ENCODE measurements around the gene KRTAP20-3.

KRTAP20-3 gene

DNA sequence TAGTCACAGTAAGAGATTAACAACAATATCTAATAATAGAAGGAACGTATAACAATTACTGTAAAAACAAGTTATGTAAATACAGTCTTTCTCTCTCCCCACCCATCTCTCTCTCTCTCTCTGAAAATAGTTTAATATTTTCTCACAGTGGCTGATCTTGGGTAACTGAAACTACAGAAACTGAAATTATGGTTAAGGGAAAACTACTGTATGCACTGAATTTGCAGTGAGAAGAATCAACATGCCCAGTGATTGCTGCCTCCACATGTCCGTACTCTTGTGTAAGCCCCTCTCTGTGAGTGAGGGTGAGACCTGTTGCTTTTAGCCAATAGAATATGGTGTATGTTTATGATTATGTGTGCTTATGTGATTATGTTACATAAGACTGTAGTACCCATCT, 30.5 kb upstream of the KRTAP20-3 start:
- Histone ChIP-seq H3K4me1 (ENCODE audit: control insufficient read depth, insufficient read depth, low read length) (no peaks in the 10 kb centered on the region), H3K9me3 (ENCODE audit: control insufficient read depth, insufficient read depth, low read depth, low read length) (no peaks in the 10 kb centered on the region), H3K36me3 (ENCODE audit: control insufficient read depth in 2 of 2, insufficient read depth in 1 of 2, low read length in 2 of 2) (no peaks in the 10 kb centered on the region), H3K27ac (ENCODE audit: extremely low read depth, low read depth, low read length) (no peak overlapping the region), H3K4me3 (ENCODE audit: low read depth, low read length) (no peak overlapping the region)
- TF ChIP-seq, protein P1, sequence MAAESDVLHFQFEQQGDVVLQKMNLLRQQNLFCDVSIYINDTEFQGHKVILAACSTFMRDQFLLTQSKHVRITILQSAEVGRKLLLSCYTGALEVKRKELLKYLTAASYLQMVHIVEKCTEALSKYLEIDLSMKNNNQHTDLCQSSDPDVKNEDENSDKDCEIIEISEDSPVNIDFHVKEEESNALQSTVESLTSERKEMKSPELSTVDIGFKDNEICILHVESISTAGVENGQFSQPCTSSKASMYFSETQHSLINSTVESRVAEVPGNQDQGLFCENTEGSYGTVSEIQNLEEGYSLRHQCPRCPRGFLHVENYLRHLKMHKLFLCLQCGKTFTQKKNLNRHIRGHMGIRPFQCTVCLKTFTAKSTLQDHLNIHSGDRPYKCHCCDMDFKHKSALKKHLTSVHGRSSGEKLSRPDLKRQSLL (tag by site-specific recombination; IDR thresholded peaks at IDR 0.05): no peak
- TF ChIP-seq ZBTB20 (tag by site-specific recombination; IDR thresholded peaks at IDR 0.05) (no peak), KLF9 (tag by site-specific recombination; IDR thresholded peaks at IDR 0.05; ENCODE audit: low read depth) (no peak), KLF16 (tag by site-specific recombination; IDR thresholded peaks at IDR 0.05) (no peak), ZNF785 (tag by site-specific recombination; IDR thresholded peaks at IDR 0.05) (no peak), ZNF473 (tag by site-specific recombination; IDR thresholded peaks at IDR 0.05) (no peak), ZNF791 (tag by site-specific recombination; IDR thresholded peaks at IDR 0.05) (no peak)
- TF ChIP-seq, protein P2, sequence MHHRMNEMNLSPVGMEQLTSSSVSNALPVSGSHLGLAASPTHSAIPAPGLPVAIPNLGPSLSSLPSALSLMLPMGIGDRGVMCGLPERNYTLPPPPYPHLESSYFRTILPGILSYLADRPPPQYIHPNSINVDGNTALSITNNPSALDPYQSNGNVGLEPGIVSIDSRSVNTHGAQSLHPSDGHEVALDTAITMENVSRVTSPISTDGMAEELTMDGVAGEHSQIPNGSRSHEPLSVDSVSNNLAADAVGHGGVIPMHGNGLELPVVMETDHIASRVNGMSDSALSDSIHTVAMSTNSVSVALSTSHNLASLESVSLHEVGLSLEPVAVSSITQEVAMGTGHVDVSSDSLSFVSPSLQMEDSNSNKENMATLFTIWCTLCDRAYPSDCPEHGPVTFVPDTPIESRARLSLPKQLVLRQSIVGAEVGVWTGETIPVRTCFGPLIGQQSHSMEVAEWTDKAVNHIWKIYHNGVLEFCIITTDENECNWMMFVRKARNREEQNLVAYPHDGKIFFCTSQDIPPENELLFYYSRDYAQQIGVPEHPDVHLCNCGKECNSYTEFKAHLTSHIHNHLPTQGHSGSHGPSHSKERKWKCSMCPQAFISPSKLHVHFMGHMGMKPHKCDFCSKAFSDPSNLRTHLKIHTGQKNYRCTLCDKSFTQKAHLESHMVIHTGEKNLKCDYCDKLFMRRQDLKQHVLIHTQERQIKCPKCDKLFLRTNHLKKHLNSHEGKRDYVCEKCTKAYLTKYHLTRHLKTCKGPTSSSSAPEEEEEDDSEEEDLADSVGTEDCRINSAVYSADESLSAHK (tag by site-specific recombination; IDR thresholded peaks at IDR 0.05): no peak
- TF ChIP-seq, protein P3, sequence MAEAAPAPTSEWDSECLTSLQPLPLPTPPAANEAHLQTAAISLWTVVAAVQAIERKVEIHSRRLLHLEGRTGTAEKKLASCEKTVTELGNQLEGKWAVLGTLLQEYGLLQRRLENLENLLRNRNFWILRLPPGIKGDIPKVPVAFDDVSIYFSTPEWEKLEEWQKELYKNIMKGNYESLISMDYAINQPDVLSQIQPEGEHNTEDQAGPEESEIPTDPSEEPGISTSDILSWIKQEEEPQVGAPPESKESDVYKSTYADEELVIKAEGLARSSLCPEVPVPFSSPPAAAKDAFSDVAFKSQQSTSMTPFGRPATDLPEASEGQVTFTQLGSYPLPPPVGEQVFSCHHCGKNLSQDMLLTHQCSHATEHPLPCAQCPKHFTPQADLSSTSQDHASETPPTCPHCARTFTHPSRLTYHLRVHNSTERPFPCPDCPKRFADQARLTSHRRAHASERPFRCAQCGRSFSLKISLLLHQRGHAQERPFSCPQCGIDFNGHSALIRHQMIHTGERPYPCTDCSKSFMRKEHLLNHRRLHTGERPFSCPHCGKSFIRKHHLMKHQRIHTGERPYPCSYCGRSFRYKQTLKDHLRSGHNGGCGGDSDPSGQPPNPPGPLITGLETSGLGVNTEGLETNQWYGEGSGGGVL (tag by site-specific recombination; IDR thresholded peaks at IDR 0.05): no peak
- TF ChIP-seq, protein P4, sequence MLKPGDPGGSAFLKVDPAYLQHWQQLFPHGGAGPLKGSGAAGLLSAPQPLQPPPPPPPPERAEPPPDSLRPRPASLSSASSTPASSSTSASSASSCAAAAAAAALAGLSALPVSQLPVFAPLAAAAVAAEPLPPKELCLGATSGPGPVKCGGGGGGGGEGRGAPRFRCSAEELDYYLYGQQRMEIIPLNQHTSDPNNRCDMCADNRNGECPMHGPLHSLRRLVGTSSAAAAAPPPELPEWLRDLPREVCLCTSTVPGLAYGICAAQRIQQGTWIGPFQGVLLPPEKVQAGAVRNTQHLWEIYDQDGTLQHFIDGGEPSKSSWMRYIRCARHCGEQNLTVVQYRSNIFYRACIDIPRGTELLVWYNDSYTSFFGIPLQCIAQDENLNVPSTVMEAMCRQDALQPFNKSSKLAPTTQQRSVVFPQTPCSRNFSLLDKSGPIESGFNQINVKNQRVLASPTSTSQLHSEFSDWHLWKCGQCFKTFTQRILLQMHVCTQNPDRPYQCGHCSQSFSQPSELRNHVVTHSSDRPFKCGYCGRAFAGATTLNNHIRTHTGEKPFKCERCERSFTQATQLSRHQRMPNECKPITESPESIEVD (tag by site-specific recombination; IDR thresholded peaks at IDR 0.05): no peak
- POLR2A ChIA-PET: no interaction called here
- CTCF ChIA-PET: no interaction called here

DNA sequence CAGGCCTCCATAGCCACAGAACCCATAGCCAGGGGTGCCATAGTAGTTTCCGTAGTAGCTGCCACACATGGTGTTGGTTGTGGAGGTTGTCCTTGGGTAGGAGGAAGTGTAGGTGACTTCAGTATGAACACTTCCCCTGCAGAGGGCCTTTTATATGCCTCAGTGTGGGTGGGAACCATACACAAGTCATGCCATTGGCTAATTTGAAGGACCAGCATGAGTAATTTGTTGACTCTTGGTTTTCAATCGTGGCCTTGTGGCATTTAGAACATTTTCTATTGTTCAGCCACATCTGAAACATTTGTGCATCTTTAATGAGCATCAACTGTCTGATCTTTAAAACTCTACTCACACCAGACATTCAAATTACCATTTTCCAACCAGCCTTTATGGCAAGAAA, 28.8 kb upstream of the KRTAP20-3 start, which contains the start of gene KRTAP6-1:
TSS of gene KRTAP6-1 (minus strand) at position 95 of the 400 bp plus-strand sequence. CDS start at position 69, 26 bp downstream.
- no peaks in the 10 kb centered on the region for H3K4me1 ChIP-seq (ENCODE audit: control insufficient read depth, insufficient read depth, low read length)
- H3K4me3 ChIP-seq (ENCODE audit: low read depth, low read length): no peak within 1 kb of the TSS
- ChIA-PET POLR2A (no interaction called here), CTCF (interaction anchor here (0.7 kb wide), 1 partner anchor 193 kb away, joined by 3 read pairs; no protein-coding TSS in a partner anchor)
- TF ChIP-seq MYNN (tag by site-specific recombination; IDR thresholded peaks at IDR 0.05; ENCODE audit: borderline replicate concordance) (no peak), TRIM28 (IDR thresholded peaks at IDR 0.05; ENCODE audit: borderline replicate concordance, low read length) (no peak), HOXD13 (CRISPR knock-in tag; IDR thresholded peaks at IDR 0.05; ENCODE audit: borderline replicate concordance) (no peak), ZNF768 (tag by site-specific recombination; IDR thresholded peaks at IDR 0.05) (no peak)
- TF ChIP-seq, protein P5, sequence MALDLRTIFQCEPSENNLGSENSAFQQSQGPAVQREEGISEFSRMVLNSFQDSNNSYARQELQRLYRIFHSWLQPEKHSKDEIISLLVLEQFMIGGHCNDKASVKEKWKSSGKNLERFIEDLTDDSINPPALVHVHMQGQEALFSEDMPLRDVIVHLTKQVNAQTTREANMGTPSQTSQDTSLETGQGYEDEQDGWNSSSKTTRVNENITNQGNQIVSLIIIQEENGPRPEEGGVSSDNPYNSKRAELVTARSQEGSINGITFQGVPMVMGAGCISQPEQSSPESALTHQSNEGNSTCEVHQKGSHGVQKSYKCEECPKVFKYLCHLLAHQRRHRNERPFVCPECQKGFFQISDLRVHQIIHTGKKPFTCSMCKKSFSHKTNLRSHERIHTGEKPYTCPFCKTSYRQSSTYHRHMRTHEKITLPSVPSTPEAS (tag by site-specific recombination; IDR thresholded peaks at IDR 0.05): no peak
- no peaks in the 10 kb centered on the region for H3K9me3 ChIP-seq (ENCODE audit: control insufficient read depth, insufficient read depth, low read depth, low read length)
- H3K27ac ChIP-seq (ENCODE audit: extremely low read depth, low read depth, low read length): no peak within 1 kb of the TSS
- no peaks in the 10 kb centered on the region for H3K36me3 ChIP-seq (ENCODE audit: control insufficient read depth in 2 of 2, insufficient read depth in 1 of 2, low read length in 2 of 2)

Data from HEK293 (cell line).